22Rv1 (cell line): ENCODE measurements around the gene MYRIP.

Experiments used
- H3K27ac ChIP-seq: fragments of 450-650 bp; 2 replicates; pipeline ENCODE4 v1.5.1; 2017
- CTCF ChIP-seq: fragments of 450-650 bp; IDR thresholded peaks from 2 replicates; pipeline ENCODE4 v1.5.1; 2017; ENCODE audit warnings: mild to moderate bottlenecking
- ZFX ChIP-seq: fragments of 450-650 bp; IDR thresholded peaks from 2 replicates; pipeline ENCODE4 v1.6.1; 2017; ENCODE audit warnings: antibody characterized with exemption, borderline replicate concordance

MYRIP gene

DNA sequence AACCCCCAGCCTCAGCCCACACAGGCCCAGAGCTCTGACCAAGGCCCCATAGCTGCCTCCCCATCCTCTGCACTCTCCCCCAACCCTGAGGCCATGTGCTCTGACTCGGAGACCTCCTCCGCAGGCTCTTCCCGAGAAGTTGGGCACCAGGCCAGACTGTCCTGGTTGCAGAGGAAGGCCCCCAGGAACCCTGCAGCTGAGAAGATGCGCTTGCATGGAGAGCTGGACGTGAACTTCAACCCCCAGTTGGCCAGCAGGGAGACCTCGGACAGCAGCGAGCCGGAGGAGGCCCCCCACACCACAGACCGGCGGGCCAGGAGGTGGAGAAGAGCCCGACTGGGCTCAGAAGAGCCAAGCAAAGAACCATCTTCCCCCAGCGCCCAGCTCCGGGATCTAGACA lies 380.6 kb downstream of the MYRIP start:
- TF ChIP-seq CTCF (no peak), ZFX (no peak)

GRCh38 chr3:40191251-40191650 lies 381.8 kb downstream of the MYRIP start:
- H3K27ac ChIP-seq, result no peak overlapping the region
- TF ChIP-seq ZFX, result no peak
- no peak for TF ChIP-seq CTCF

More for the DNA sequence above, 380.6 kb downstream of the MYRIP start:
- no peak overlapping the region for H3K27ac ChIP-seq

- no peak for TF ChIP-seq ZFX
- TF ChIP-seq CTCF, result peak; percentile 86
- H3K27ac ChIP-seq, result no peak overlapping the region
Measured at GRCh38 chr3:40191850-40192448, 382.5 kb downstream of the MYRIP start.

DNA sequence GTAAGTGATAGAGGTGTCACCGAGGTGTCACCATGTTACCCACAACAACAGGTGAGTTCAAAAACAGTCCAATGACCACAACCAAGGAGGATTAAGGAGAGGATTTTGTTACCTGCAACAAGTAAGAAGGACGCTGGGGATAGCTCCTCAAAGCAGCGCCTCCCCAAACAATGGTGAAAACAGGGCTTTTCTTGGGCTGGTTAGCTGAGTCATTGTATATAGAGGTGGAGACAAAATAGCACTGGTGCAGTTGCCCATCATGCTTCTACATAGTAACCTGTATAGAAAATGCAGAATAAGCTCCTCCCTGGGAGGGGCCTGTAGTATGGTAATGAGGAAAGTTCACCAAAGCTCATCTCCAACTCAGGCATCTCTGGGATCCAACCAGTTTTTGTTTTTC lies 383.2 kb downstream of the MYRIP start:
- no peak overlapping the region for H3K27ac ChIP-seq
- TF ChIP-seq ZFX, result no peak
- no peak for TF ChIP-seq CTCF

GRCh38 chr3:40196966-40197365 lies 387.6 kb downstream of the MYRIP start:
- no peak overlapping the region for H3K27ac ChIP-seq
- TF ChIP-seq ZFX (no peak), CTCF (no peak)

DNA sequence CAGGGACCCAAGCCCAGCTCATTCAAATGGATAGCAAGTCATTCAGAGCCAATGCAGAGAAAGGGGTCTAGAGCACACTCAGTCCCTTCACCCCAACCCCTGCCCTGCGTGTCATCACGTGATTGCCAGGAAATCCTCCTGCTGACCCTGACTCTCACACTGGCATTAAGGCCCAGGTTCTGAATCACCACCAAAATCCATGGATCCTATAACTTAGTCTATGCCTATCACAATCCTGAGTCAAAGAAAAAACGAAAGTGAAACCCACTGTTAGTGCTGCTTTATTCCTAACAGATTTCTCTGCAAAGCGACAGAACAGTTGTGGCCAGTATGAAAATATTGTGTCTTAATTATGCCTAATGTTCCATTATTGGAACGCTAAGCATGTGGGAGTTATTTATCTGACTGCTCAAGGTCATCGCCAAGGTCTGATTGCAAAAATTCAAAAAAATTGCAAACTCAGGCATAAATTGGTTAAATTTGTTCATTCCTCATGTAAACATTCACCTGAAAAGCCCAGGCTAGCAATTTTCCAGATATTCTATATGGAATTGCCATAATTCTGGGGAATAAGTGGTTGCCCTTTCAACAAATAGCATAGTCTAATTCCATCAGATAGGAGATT lies 391.4 kb downstream of the MYRIP start:
- H3K27ac ChIP-seq, result no peak overlapping the region
- no peak for TF ChIP-seq CTCF
- no peak for TF ChIP-seq ZFX

DNA sequence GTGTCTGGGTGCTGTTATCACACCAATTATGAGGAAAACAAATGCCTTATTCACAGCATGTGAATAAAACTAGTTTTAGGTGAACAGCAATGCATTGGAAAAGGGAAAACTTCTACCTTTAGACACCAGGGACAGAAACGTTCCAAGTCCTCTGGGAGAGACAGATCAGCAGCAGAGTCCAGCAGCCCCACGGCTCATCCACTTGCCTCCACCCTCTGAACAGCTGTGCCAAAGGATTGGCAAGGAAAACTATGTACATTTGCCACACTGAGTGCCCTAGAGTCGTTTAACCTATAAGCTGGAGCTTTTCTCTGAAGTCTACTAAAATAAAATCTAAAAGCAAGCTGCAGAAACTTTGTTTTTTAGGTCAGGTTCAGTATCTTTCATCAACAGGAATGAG lies 392.4 kb downstream of the MYRIP start:
- H3K27ac ChIP-seq, result no peak overlapping the region
- TF ChIP-seq ZFX, result no peak
- no peak for TF ChIP-seq CTCF
